ENCODE measurements around the gene BABAM2. TPM values are rescaled to one million over a fixed set of nuclear protein-coding genes. Genes with fewer than 3 reads are reported as not detected.

BABAM2 gene
- 53.2 and 63.2 TPM in 2 replicates for total RNA-seq

GRCh38 chr2:27890146-27890923, at the start of gene BABAM2, which contains the start of gene RBKS:
Gene BABAM2, plus strand, starts transcription at chr2:27890729. Its CDS starts 3,828 bp downstream, at chr2:27894557.
Gene RBKS, minus strand, starts transcription at chr2:27890387. Its CDS starts 42 bp downstream, at chr2:27890345.

Small RNA genes lying within 50 kb of the gene (small RNA-seq; reads per million reads assigned to genes)
- gene MIR4263: not detected
- not detected for gene RF02271

Other genes with a start within 250 kb of the BABAM2 start
- gene SUPT7L, start 227.1 kb upstream of the BABAM2 start, total RNA-seq: 35.9 and 41.4 TPM in 2 replicates
- gene SLC4A1AP, start 226.8 kb upstream of the BABAM2 start, total RNA-seq: 29.8 and 31.8 TPM in 2 replicates
- gene MRPL33, start 119.0 kb upstream of the BABAM2 start, total RNA-seq: 88.6 and 104 TPM in 2 replicates
- 5.4 and 6.3 TPM in 2 replicates for gene RBKS, start 342 bp upstream of the BABAM2 start, total RNA-seq

Measured in articular chondrocyte of knee joint (primary cell).